HepG2 (cell line): ENCODE data around the gene TMEM63B. TPM values are rescaled to one million over a fixed set of nuclear protein-coding genes. Genes with fewer than 3 reads are reported as not detected.

Source experiments
- ATAC-seq: fragments of 200-7000 bp; cut with Tn5 transposase; 3 replicates; pipeline ENCODE4 v1.9.1; 2020; ENCODE audit warnings: mild to moderate bottlenecking, moderate library complexity
- BruUV-seq: library from RNA; stranded (reverse); fragments of 400-500 nt; replicated peaks from 2 replicates; lab custom pipeline; 2021; lab: Mats Ljungman, UMichigan
- CTCF ChIA-PET: fragments of 300-600 bp; formaldehyde crosslinking; extraction: SDS; loops from one replicate; lab custom pipeline; 2021; ENCODE audit warnings: low total read pairs, inconsistent platforms, low intra/inter-chr PET ratio; lab: Yijun Ruan, JAX
- POLR2A ChIA-PET: fragments of 350-600 bp; sonication (Branson Sonifier 250); formaldehyde crosslinking; loops from one replicate; lab custom pipeline; 2020; ENCODE audit warnings: antibody characterized with exemption, inconsistent platforms; lab: Yijun Ruan, JAX
- DNase-seq: peaks from one replicate; pipeline ENCODE4 v3.0.0-alpha.2; 2015; ENCODE audit warnings: low spot score
- FAIRE-seq: peaks from 3 replicates; lab custom pipeline; 2011; peaks lifted over from hg19 to GRCh38; lab: Jason Lieb, UNC
- H2AFZ ChIP-seq: one replicate; pipeline ENCODE4 v1.6.1; 2011; ENCODE audit warnings: low read length, inconsistent platforms
- H3K27ac ChIP-seq: fragments of 300-600 bp; 3 replicates; pipeline ENCODE4 v1.8.0; 2011; ENCODE audit warnings: mixed run types, mild to moderate bottlenecking, mixed read lengths, low read length, inconsistent platforms; ENCODE audit not compliant: insufficient read depth; ENCODE audit errors: extremely low read length
- H3K27me3 ChIP-seq, 2 experiments: fragments of 200-600 bp in 1 of 2; 2 replicates in 1 of 2; 3 replicates in 1 of 2; pipeline versions ENCODE4 v1.6.0 to v1.8.0; 2011; ENCODE audit warnings: low read length in 2 of 2, mild to moderate bottlenecking in 2 of 2, moderate library complexity in 2 of 2, inconsistent platforms in 1 of 2; ENCODE audit not compliant: insufficient read depth in 2 of 2, control insufficient read depth in 1 of 2
- H3K36me3 ChIP-seq, 2 experiments: fragments of 200-600 bp in 1 of 2; replicated peaks in 1 of 2; 2 replicates in 1 of 2; 3 replicates in 1 of 2; pipeline versions ENCODE4 v1.5.1 to v1.8.0; 2011; ENCODE audit warnings: low read length in 2 of 2, inconsistent platforms in 1 of 2; ENCODE audit not compliant: insufficient read depth in 2 of 2, control insufficient read depth in 1 of 2
- H3K4me1 ChIP-seq: 2 replicates; pipeline ENCODE4 v1.5.1; 2012; ENCODE audit warnings: low read length, inconsistent platforms; ENCODE audit not compliant: insufficient read depth
- H3K4me2 ChIP-seq: 2 replicates; pipeline ENCODE4 v1.6.0; 2011; ENCODE audit warnings: low read depth, low read length, inconsistent platforms
- H3K4me3 ChIP-seq, 3 experiments: fragments of 200-600 bp in 1 of 3; sonication (generic), shearing (Covaris generic) in 1 of 3; replicated peaks in 1 of 3; 2 replicates each; pipeline ENCODE4 v1.5.1; 2011 to 2016; ENCODE audit warnings: low read length in 3 of 3, inconsistent platforms in 2 of 3, low read depth in 2 of 3, mild to moderate bottlenecking in 2 of 3, control low read depth in 1 of 3, mixed read lengths in 1 of 3; ENCODE audit not compliant: insufficient read depth in 1 of 3
- H3K79me2 ChIP-seq: one replicate; pipeline ENCODE4 v1.6.1; 2011; ENCODE audit warnings: low read length, inconsistent platforms; ENCODE audit not compliant: insufficient read depth
- H3K9ac ChIP-seq: 2 replicates; pipeline ENCODE4 v1.6.0; 2011; ENCODE audit warnings: mild to moderate bottlenecking, low read depth, low read length, inconsistent platforms; ENCODE audit not compliant: insufficient read depth
- H3K9me3 ChIP-seq: 2 replicates; pipeline ENCODE4 v1.5.1; 2012; ENCODE audit warnings: mild to moderate bottlenecking, low read length
- H4K20me1 ChIP-seq: 2 replicates; pipeline ENCODE4 v1.6.0; 2011; ENCODE audit warnings: inconsistent platforms, mild to moderate bottlenecking, low read length, moderate library complexity; ENCODE audit not compliant: insufficient read depth
- BRCA1 ChIP-seq: sonication (generic); formaldehyde crosslinking; IDR thresholded peaks from 2 replicates; pipeline ENCODE4 v1.4.0; 2020; ENCODE audit warnings: missing genetic modification reagents
- CREB3 ChIP-seq: sonication (generic); formaldehyde crosslinking; IDR thresholded peaks from 2 replicates; pipeline ENCODE4 v1.5.0; 2020; ENCODE audit warnings: missing genetic modification reagents
- HNF1B ChIP-seq: sonication (generic); formaldehyde crosslinking; IDR thresholded peaks from 2 replicates; pipeline ENCODE4 v1.5.1; 2020; ENCODE audit warnings: mild to moderate bottlenecking, moderate library complexity, missing genetic modification reagents
- HOMEZ ChIP-seq: IDR thresholded peaks from 2 replicates; pipeline ENCODE4 v1.6.1; 2016; ENCODE audit warnings: low read depth
- TCF7L2 ChIP-seq: IDR thresholded peaks from 2 replicates; pipeline ENCODE4 v1.6.1; 2011; ENCODE audit warnings: mild to moderate bottlenecking, low read depth, low read length, moderate library complexity
- ZBTB3 ChIP-seq: sonication (generic); formaldehyde crosslinking; IDR thresholded peaks from 2 replicates; pipeline ENCODE4 v1.4.0; 2020; ENCODE audit warnings: low read depth, mild to moderate bottlenecking, moderate library complexity, missing genetic modification reagents, borderline replicate concordance
- ZBTB7A ChIP-seq: sonication (generic); formaldehyde crosslinking; IDR thresholded peaks from 2 replicates; pipeline ENCODE4 v1.8.0; 2022; ENCODE audit warnings: mild to moderate bottlenecking, missing genetic modification reagents
- ZNF709 ChIP-seq: sonication (generic); formaldehyde crosslinking; IDR thresholded peaks from 2 replicates; pipeline ENCODE4 v1.5.0; 2020; ENCODE audit warnings: mild to moderate bottlenecking, missing genetic modification reagents
- WGBS: methylation state at CpG from one replicate; pipeline ENCODE4 v1.1.6; 2017; ENCODE audit warnings: low lambda C conversion rate; 5-methylcytosine and 5-hydroxymethylcytosine counted together
- in situ Hi-C: cut with HindIII; loops from 2 replicates; pipeline ENCODE4 v1.10.0; 2017; ENCODE audit warnings: low pct_unique_long_range_greater_than_20kb; ENCODE audit not compliant: extremely low pct_ligation_motif_present
- intact Hi-C: fragments of 100-400 bp; cut with micrococcal nuclease; formaldehyde crosslinking; loops from one replicate; pipeline ENCODE4 v1.10.0; 2022; ENCODE audit not compliant: unreplicated experiment
- polyA plus RNA-seq, 8 experiments: library from polyadenylated mRNA; depleted of rRNA in 3 of 8; stranded (reverse) in 7 of 8; unstranded in 1 of 8; fragments of >200 nt; fragmentation: Illumina TruSeq in 4 of 8; extraction: Trizol in 4 of 8; gene quantifications; 2 replicates each; pipeline versions ENCODE4 v1.2.1 to v1.2.3, GENCODE V29; 2011 to 2016; ENCODE audit warnings: low read depth in 4 of 8, missing spikeins in 1 of 8, mixed read lengths in 1 of 8; ENCODE audit not compliant: insufficient read depth in 1 of 8
- total RNA-seq, 5 experiments: library from RNA; depleted of rRNA; stranded (reverse); fragments of >200 nt; fragmentation: Illumina TruSeq; extraction: Trizol; gene quantifications; 2 replicates each; pipeline ENCODE4 v1.2.3, GENCODE V29; 2016; ENCODE audit warnings: low read depth in 1 of 5

Gene TMEM63B
- total and polyA plus RNA-seq, 2 of the 13 experiments (the other 11 are each of a cell fraction or from before 2014, with no cell fraction given) = 27.4 to 75.8 TPM

- ATAC-seq = no peak
- DNase-seq = no peak
- ChIA-PET CTCF (no interaction called here), POLR2A (interaction anchor here (0.7 to 1.7 kb wide), 5 partner anchors 11 to 88 kb away, joined by 3 to 7 read pairs (median 3); partner anchors contain the start of genes HSP90AB1 and SLC35B2)
- 21% methylated on average over 9 of the region's 9 CpGs for WGBS
- no peak overlapping the region for H3K9ac ChIP-seq
- FAIRE-seq = no peak
- H3K79me2 ChIP-seq = no peaks in the 10 kb centered on the region
- no TSS peak for BruUV-seq
- no peaks in the 10 kb centered on the region for H3K36me3 ChIP-seq
- no peaks in the 10 kb centered on the region for H3K9me3 ChIP-seq
- H3K4me1 ChIP-seq = peaks cover 60% of the 10 kb centered on the region
- no peak overlapping the region for H2AFZ ChIP-seq
- H4K20me1 ChIP-seq = no peaks in the 10 kb centered on the region
- TF ChIP-seq ZNF709 (no peak), ZBTB7A (no peak), TCF7L2 (no peak), HNF1B (0 out of 2 replicates have a peak, but pooled peaks have one; percentile 27), ZBTB3 (CRISPR knock-in tag) (no peak), HOMEZ (CRISPR knock-in tag) (no peak), BRCA1 (CRISPR knock-in tag) (no peak), CREB3 (no peak)
- no peak overlapping the region for H3K4me3 ChIP-seq
- H3K4me2 ChIP-seq = no peak overlapping the region
- peaks cover 7 to 49% of the 10 kb centered on the region in 2 experiments; a peak in 4 of 5 replicates for H3K27me3 ChIP-seq
- in situ Hi-C loops = no loop called here
- H3K27ac ChIP-seq = no peak overlapping the region
- intact Hi-C loops = no loop called here
These were observed 41.8 kb downstream of the TMEM63B start for GRCh38 chr6:44169154-44169553.
